NCI-H524 (cell line): ENCODE measurements around the gene GOLGA7B.
"Not testable (repeated sequence)": the region's sequence is repeated elsewhere in the genome, so short reads cannot be mapped to it uniquely, and the experiment has no call there.

ENCODE experiments used
- DNase-seq, 2 experiments: peaks; one replicate each; lab custom pipeline; 2025; lab: John Stamatoyannopoulos, UW

GOLGA7B gene

DNA sequence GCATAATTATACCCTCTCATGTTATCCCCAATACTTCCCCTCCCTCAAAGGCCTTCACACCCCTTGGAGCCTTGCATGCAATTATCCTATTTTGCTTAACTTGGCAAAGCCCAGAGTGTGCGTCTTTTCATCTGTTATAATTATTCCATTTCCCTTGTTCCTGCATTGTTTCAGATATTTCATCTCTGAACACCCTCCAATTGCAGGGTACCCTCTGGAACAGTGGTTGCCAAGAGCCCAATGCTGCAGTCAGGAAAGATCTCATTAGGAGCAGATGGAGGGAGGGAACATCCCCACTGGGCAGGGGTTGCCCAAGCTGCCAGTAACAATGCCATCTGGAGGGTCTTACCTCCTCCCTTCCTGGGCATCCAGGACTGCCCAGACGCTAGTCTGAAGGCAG is 18.4 kb upstream of the GOLGA7B start:
- peak; percentile 20 to 58 for DNase-seq

DNA sequence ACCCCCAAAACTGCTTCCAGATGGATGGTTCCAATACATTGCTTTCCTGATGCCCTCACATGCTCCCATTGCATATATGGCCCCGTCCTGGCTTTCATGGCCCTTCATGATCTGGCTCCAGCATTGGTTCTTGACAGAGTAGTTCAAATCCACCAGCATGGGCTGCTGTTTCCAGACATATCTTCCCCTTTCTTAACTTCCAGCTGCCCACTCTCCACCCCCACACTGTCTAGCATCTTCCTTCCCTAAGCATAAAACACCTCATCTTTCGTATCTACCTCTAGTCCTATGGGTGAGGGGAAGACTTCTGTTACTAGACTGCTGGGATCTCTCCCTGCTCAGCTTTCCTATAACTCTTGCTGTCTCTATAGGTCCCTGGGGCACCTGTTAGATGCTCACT is 13.2 kb upstream of the GOLGA7B start:
- DNase-seq, result no peak

DNA sequence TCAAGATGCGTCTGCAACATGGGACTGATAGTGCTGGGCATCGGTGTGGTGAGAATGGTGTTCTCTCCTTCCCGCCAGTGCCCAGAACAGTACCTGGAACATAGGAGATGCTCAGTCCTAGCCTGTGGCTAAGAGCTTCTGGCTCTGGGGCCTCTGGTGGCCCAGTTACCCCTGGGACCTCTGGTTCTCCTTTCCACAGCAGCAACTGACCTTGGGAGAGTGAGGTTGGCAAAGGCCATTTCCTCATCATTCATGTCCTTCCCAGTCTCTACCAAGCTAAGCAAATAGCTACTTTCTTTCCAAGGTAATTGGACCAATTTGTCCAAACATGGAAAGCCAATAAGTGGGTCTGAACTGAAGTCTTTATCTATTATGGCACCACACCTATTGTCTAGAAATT is 11.6 kb upstream of the GOLGA7B start:
- no peak for DNase-seq

DNA sequence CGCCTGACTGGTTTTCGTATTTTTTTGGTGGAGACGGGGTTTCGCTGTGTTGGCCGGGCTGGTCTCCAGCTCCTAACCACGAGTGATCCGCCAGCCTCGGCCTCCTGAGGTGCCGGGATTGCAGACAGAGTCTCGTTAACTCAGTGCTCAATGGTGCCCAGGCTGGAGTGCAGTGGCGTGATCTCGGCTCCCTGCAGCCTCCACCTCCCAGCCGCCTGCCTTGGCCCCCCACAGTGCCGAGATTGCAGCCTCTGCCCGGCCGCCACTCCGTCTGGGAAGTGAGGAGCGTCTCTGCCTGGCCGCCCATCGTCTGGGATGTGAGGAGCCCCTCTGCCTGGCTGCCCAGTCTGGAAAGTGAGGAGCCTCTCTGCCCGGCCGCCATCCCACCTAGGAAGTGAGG is 8.5 kb upstream of the GOLGA7B start:
- not testable (repeated sequence) for DNase-seq

DNA sequence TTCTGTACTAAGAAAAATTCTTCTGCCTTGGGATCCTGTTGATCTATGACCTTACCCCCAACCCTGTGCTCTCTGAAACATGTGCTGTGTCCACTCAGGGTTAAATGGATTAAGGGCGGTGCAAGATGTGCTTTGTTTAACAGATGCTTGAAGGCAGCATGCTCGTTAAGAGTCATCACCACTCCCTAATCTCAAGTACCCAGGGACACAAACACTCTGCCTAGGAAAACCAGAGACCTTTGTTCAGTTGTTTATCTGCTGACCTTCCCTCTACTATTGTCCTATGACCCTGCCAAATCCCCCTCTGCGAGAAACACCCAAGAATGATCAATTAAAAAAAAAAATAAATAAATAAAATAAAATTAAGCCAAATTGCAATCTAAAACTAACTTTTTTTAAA is 7.5 kb upstream of the GOLGA7B start:
- DNase-seq, result not testable (repeated sequence)

DNA sequence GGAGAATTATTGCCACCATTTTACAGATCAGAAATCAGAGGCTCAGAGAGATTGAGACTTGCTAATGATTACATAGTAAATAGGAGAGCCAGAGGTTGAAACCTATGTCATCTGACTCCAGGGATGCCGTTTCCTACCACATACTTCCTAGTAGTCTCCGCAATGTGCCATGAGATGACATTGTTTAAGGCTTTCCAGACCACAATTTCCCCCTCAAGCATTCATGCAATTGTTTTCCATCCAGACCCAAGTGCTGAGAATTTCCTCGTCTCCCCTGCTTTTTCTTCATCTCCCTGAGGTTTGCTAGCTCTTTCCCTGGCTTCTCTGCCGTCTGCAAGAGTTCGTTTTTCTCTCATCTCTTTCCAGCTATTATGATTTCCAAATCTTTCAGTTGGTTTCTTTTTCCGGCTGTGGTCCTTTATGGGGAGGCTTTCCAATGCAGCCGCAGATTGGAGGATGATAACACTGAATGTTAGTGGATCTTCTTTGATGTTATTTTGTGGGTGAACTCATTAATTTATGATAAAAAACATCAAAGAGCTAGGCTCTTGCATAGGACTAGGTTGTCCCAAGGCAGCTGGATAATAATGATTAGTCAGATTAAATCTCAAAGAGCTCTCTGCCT is 6.9 kb upstream of the GOLGA7B start:
- DNase-seq, result no peak

DNA sequence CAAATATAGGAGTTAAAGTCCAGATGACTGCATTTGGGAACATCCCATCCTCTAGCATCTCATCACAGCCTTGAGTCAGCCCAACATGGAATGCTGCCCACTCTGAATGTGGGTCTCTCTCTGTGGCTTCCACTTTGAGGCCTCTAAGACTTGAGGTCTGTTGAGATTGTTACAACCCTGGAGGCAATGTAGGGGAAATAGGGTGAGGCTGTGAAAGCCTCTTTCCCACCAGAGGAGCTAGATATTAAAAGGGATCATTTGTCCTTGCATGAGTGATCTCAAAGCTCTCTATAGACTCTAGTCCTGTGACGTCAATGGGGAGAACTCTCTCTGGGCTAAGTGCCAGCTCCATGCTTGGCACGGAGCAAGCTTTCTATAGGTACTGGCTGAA is 6.4 kb upstream of the GOLGA7B start:
- peak in 1 of 2 experiments; percentile 31 for DNase-seq

DNA sequence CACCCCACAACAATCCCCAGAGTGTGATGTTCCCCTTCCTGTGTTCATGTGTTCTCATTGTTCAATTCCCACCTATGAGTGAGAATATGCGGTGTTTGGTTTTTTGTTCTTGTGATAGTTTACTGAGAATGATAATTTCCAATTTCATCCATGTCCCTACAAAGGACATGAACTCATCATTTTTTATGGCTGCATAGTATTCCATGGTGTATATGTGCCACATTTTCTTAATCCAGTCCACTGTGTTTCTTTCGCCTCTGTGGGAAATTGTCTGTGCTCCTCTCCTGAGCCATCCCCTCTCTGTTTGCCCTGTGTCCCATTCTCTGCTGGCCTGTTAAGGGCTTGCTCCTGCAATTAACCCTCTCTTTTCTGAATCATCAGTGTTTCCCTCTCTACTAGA is 5.7 kb upstream of the GOLGA7B start:
- not testable (repeated sequence) for DNase-seq

DNA sequence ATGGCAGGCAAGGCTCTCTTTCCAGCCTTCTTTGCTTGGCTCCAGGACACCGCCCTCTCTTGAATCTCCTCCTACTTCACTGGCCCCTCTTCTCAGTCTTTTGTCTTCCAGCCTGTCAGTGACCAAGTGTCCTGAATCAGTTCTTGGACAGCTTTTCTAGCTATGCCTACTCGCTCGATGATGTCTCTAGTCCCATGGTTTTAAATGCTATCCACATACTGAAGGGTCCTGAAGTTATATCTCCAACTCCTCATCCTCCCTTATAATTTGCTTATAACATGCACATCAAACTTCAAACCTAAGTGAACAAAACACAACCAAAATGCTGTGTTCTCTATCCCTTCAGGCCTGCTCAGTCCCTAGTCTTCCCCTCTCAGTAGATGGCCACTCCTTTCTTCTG is 5.0 kb upstream of the GOLGA7B start:
- no peak for DNase-seq

DNA sequence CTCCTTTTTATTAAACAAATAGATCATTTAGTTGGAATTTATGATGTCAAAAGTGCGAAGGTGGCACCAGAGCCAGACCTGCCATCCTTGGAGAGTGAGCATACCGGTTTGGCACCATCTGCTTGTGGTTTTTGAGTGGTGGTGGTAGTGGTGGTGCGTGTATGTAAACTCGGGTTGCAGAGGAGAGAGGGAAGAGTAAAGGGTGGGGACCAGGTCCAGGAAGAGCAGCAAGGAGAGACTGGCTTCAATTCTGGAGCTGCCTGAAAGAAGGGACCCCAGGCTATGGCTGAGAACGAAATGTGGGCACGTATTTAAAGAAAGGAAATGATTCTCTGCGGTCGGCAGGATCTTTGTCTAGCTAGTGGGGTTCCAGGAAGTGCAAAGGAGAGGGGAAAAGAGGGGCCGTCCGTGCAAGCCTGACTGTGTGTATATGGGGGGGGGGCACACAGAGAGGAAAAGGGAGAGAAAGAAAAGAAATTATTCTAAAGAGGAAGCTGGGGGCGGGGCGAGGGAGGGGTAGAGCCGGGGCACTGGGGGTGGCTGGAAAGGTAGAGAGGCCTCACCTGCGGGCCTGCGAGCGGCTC is 448 bp upstream of the GOLGA7B start:
- DNase-seq, result peak; percentile 30 to 55

DNA sequence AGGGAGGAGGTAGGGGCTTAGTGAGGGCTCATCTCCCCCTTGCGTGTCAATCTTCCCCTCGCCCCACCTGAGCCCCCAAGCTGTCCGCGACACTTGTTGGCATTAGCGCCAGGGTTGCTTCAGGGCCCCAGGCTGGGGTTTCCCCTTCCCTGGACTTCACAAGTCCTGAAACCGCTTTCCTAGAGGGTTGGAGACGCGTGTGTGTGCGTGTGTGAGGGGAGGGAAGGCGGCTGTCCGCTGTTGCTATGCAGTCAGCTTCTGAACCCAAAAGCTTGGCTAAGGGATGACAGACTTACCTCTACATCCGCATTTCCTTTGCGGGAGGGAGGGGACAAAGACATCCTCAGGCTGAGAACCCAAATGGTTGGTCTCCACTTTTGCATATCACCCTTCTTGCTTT is 803 bp downstream of the GOLGA7B start:
- DNase-seq, result peak in 1 of 2 experiments; percentile 21

DNA sequence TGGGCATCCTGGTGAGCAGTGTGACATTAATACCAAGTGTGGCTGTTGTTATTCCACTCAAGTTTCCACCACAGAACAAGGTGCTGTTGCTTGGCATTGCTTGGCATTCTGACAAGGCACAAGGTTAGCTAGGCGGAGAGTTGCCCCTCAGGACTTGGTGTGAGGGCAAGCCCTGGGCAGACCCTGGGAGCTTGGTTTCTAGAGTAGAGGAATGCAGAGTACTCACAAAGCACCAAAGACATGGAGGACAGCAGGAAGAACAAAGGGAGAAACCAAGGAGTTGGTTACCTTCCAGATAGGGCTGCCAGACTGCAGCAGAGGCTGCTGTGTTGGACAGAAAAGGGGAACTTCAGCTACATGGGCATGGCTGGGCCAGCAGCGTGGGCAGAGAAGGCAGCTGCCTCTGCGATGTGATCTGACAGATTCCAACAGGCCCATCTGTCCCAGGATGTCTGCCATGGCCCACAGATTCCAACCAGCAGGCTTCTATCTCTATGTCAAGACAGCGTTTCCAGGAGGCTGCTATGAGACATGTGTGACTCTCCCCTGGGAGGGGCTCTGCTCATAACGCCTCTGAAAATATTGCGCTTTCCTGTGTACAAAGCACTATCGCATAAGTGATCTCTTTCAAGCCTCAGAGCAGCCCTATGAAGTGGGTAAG is 1.8 kb downstream of the GOLGA7B start:
- peak in 1 of 2 experiments; percentile 55 for DNase-seq

DNA sequence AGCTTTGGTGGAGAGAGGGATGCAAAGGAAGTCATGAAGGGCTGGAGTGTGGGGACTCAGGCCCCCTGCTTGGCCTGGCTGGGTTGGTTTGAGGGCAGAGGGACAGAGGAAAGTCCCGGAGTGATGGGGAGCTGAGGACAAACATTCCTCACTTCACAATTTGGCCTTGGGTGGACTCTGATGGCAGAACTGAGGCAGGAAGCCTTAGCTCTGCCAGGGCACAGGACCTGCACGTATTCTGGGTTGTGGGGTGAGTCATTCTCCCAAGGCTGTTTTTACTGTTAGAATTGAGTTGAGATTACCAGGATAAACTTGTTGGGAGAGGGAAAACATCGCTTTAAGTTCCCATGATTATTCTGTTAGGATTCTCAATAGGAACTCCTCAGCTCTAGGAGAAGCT is 2.6 kb downstream of the GOLGA7B start:
- no peak for DNase-seq

DNA sequence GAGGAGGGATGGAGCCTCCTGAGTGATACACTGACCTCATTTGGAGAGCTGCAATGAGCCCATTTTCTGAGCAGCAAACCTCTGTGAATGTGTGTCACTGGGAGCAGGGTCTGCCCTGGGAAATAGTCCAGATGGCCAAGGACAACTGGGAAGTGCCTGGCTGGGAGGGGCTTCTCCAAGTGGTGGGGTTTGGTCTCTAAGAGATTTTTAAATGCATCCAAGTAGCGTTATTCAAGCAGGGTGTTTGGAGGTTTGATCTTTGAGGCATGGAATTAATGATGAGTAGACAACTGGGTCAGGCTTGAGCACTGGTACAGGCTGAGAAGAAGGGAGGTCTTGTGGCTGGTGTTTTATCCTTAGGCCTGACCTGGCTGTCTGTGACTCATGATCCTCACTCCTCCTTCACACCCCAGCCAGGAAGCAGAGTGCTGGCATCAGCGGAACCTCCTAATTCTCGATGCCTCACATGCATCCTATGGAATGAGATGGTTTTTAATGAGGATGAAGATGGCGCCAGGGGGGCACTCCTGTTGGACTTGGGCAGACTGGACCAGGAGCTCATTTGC is 3.3 kb downstream of the GOLGA7B start:
- peak; percentile 12 to 53 for DNase-seq

DNA sequence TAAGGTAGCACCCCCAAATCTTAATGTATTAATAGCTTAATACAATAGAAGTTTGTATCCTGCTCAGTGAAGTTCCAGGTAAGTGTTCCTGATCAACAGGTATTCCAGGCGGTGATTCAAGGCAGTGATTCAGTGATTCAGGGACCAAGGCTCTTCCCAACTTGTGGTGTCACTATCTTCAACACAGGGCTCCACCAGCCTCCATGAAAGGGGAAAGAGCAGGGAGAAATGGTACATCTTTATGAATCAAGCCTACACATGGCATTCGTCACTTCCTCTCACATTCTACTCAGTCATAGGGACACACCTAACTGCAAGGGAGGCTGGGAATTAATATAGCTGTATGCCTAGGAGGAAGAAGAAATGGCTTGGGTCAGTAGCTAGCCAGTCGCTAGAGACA is 5.1 kb downstream of the GOLGA7B start:
- DNase-seq, result no peak

DNA sequence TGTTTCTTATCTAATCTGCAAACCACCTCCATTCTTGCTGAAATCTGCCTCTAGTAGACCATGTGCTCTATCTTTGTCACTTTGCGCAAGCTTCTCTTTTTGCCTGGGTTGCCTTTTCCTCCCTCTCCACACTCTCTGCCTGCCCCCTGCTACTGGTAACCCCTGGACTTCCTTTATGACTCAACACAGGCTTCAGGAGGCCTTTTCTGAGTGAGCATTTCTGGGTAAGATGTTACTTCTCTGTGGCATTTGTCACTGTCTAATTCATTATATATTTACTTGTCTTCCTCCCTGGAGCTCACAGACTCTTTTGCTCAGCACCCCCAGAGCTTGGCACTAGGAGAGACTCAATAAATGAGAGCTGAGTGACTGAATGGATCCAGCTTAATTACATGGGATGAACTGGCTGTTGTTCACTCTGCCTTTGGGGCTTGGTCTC is 8.4 kb downstream of the GOLGA7B start:
- no peak for DNase-seq

DNA sequence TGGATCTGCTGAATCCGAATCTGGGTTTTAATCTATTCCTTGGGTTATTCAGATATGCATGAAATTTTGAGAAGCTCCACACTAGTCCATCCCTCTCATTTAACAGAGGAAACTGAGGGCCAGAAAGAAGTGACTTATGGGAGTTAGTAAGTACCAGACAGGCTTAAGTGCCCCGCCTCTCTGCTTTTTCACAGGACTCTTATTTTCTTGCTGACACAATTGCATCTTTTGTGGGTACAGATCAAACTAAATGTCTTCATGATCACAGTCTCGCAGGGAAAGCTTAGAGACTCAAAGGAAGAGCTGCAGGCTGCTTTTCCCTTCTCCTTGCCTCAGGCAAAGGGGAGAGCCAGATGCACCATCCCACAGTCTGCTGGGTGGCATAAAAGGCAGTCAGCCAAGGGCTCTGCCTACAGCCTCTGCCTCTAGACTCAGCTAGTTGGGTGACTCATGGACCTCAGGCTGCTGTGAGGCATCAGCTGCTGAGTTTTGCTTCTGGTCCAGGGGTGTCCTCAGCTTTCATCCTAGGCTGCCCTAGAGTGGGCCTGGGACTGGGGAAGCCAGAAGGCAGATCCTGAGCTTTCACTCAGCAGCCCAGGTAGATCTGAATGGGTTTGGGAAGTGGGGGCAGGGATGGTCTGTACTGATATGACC is 11.6 kb downstream of the GOLGA7B start:
- DNase-seq, result no peak

DNA sequence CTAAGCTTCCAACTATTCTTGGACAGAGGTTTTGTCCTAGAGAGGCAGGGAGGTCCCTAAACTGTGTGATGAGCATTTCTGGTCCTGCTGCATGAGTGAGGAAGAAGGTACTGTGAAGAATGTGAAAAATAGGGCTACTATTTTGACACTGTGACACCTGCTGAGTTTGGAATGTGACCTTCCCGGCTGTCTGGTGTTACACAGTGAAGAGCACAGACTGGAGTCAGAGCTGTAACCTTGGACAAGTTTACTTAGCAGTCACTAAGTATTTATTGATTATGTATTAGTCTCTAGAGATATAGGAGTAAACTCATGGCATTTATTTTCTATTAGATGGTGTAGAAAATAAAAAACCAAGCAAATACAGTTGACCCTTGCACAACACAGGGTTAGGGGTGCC is 12.3 kb downstream of the GOLGA7B start:
- no peak for DNase-seq

DNA sequence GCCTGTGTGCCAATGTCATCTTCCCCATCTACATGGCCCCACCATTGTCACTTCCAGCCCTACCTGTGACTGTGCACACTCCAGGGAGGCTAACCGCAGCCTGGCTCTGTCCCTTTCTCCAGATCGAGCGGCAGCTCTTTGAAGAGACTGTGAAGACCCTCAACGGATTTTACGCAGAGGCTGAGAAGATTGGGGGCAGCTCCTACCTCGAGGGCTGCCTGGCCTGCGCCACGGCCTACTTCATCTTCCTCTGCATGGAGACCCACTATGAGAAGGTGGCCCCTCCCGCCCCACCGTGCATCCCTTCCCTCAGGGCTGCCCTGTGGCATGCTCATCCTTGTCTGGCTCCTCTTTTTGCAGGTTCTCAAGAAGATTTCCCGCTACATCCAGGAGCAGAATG is 14.2 kb downstream of the GOLGA7B start:
- DNase-seq, result no peak

DNA sequence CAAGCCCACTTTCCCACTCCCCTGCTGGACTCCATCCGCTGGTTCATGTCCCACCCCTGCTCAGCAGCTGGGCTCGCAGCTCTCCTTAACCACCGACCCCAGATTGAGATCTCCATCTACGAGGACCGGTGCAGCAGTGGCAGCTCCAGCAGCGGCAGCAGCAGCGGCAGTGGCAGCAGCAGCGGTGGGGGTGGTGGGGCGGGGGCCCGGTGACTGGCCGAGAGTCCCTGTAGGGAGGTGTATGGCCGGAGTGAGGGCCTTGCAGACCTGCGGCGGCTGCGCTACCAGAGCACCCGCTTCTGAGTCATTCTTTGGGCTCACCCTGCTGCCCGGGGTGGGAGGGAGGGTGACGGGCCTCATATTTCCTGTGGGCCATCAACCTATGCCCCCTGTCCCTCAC is 15.8 kb downstream of the GOLGA7B start:
- no peak for DNase-seq

DNA sequence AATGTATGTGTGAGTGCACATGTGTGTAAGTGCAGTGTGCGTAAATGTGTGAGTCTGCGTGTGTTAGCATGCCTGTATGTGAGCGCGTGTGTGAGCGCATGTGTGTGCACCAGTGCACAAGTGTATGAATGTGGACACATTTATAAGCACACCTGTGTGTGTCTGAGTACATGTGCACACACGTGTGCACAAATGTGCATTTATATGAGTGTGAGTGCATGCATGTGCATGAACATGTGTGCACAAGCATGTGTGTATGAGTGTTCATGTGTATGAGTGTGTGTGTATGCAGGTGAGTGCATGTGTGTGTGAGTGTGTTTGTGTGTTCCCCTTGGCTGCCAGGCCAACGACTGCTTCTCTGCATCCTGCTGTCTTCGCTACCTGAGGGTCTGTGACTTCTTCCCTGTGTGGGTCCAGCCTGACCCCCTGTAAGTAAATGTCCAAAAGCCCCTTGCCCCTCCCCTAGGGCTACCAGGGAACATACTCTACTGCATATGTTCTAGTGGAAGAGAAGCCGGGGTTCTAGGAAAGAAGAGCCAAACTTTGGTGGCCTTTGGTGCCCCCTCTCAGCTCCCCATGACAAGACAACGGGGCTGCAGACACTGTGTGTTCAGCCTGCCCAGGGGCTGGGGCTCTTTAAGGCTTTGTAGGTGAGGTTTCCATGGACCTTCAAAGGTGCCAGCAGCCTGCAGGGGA is 17.0 kb downstream of the GOLGA7B start:
- DNase-seq, result no peak

DNA sequence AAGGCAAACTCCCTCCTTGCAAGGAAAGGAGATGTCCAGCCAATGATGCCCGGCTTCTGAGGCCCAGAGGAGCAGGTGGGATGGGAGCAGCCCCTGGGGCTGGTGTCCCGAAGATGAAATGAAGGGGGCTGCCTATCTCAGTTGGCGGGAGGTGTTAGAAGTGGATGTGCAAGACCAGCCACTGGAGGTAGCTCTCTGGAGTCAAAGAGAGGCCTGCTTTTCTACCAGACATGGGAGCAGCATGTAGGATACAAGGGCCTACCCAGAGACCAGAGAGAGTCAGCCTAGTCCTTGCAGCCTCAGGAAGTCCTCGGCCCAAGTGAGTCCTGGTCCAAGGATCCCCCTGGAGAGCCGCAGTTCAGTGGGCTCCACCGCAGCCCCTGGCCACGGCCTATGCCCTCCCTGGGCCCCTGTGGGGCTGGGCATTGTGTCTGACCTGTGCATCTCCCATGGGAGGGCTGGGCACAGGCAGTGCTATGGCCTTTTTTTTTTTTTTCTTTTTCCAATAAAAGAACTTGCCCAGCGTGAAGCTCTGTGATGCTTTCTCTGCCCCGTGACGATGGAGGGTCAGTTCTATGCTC is 17.7 kb downstream of the GOLGA7B start:
- DNase-seq, result no peak
